ENCODE measurements around the gene WAPL.
"Not testable (repeated sequence)": the region's sequence is repeated elsewhere in the genome, so short reads cannot be mapped to it uniquely, and the experiment has no call there.

WAPL gene, protein sequence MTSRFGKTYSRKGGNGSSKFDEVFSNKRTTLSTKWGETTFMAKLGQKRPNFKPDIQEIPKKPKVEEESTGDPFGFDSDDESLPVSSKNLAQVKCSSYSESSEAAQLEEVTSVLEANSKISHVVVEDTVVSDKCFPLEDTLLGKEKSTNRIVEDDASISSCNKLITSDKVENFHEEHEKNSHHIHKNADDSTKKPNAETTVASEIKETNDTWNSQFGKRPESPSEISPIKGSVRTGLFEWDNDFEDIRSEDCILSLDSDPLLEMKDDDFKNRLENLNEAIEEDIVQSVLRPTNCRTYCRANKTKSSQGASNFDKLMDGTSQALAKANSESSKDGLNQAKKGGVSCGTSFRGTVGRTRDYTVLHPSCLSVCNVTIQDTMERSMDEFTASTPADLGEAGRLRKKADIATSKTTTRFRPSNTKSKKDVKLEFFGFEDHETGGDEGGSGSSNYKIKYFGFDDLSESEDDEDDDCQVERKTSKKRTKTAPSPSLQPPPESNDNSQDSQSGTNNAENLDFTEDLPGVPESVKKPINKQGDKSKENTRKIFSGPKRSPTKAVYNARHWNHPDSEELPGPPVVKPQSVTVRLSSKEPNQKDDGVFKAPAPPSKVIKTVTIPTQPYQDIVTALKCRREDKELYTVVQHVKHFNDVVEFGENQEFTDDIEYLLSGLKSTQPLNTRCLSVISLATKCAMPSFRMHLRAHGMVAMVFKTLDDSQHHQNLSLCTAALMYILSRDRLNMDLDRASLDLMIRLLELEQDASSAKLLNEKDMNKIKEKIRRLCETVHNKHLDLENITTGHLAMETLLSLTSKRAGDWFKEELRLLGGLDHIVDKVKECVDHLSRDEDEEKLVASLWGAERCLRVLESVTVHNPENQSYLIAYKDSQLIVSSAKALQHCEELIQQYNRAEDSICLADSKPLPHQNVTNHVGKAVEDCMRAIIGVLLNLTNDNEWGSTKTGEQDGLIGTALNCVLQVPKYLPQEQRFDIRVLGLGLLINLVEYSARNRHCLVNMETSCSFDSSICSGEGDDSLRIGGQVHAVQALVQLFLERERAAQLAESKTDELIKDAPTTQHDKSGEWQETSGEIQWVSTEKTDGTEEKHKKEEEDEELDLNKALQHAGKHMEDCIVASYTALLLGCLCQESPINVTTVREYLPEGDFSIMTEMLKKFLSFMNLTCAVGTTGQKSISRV (N-terminal part only)

DNA sequence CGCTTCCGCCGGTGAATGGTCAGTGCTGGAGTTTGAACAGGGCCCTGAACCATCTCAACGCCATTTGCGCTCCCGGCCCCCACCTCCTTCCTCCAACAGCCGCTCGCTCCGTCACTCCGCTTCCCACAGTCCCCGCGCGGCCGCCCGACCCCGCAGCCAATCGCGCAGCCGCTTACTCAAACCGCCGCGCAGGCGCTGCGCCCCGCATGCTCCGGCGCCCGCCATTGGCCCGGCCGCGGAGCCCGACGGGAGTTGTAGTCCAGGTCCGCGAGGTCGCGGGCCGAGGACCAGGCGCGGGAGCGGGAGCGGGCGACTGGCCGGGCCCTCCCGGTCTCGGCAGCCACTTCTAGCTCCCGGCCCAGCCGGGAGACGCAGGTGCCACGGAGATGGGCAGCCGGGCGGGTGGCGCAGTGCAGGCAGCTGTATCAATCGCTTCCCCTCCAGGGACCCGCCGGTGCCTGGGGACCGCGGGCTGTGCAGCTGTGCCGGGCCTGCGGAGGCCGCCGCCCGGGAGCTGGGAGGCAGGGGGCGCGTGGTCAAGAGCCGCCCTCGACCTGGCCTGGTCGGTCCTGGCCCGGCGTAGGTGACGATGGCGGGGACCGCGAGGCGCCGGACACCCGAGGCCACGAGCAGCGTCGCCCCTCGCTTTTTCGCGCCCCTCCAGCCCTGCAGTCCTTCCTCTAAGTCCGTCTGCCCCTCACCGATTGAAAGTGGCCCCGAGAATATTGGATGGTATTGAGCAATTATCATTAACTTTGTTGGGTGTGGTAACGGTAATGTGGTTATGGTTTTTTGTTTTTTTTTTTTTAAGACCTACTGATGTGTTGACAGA lies at the start of gene WAPL:
WAPL (minus strand) TSS at position 115 of the 832 bp plus-strand sequence. CDS start 3,723 bp downstream, outside the sequence.
- H3K9me3 ChIP-seq (ENCODE audit: insufficient read depth, low read depth, low read length), result no peaks in the 10 kb centered on the region
- H3F3A ChIP-seq (ENCODE audit: low read depth), result no peaks in the 10 kb centered on the region
- H3K9ac ChIP-seq (ENCODE audit: low read depth, low read length, poor library complexity, severe bottlenecking), result peak within 1 kb of the TSS; percentile 92
- TF ChIP-seq, protein P1, sequence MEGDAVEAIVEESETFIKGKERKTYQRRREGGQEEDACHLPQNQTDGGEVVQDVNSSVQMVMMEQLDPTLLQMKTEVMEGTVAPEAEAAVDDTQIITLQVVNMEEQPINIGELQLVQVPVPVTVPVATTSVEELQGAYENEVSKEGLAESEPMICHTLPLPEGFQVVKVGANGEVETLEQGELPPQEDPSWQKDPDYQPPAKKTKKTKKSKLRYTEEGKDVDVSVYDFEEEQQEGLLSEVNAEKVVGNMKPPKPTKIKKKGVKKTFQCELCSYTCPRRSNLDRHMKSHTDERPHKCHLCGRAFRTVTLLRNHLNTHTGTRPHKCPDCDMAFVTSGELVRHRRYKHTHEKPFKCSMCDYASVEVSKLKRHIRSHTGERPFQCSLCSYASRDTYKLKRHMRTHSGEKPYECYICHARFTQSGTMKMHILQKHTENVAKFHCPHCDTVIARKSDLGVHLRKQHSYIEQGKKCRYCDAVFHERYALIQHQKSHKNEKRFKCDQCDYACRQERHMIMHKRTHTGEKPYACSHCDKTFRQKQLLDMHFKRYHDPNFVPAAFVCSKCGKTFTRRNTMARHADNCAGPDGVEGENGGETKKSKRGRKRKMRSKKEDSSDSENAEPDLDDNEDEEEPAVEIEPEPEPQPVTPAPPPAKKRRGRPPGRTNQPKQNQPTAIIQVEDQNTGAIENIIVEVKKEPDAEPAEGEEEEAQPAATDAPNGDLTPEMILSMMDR (conservative IDR thresholded peaks at IDR 0.05; ENCODE audit: low read length), result no peak
- peak within 1 kb of the TSS; percentile 75 for H3K4me3 ChIP-seq (ENCODE audit: low read length, poor library complexity, severe bottlenecking)
- no peaks in the 10 kb centered on the region for H3K9me2 ChIP-seq (replicated peaks; ENCODE audit: low read depth, low read length)
- peaks cover 45% of the 10 kb centered on the region for H4K20me1 ChIP-seq (ENCODE audit: insufficient read depth, low read length, poor library complexity, severe bottlenecking)
- peaks cover 72% of the 10 kb centered on the region for H3K79me2 ChIP-seq (ENCODE audit: insufficient read depth, low read length)
- peaks cover 4% of the 10 kb centered on the region for H3K27me3 ChIP-seq (ENCODE audit: insufficient read depth, low read length, poor library complexity, severe bottlenecking)
- H2AFZ ChIP-seq (ENCODE audit: low read length), result peak within 1 kb of the TSS; percentile 83
- H3K36me3 ChIP-seq (ENCODE audit: insufficient read depth, low read length), result peaks cover 8% of the 10 kb centered on the region
- H3K4me2 ChIP-seq (ENCODE audit: low read depth, low read length, poor library complexity, severe bottlenecking), result peak within 1 kb of the TSS; percentile 86
- peaks cover 47% of the 10 kb centered on the region for H3K4me1 ChIP-seq (ENCODE audit: insufficient read depth, low read length, poor library complexity, severe bottlenecking)

DNA sequence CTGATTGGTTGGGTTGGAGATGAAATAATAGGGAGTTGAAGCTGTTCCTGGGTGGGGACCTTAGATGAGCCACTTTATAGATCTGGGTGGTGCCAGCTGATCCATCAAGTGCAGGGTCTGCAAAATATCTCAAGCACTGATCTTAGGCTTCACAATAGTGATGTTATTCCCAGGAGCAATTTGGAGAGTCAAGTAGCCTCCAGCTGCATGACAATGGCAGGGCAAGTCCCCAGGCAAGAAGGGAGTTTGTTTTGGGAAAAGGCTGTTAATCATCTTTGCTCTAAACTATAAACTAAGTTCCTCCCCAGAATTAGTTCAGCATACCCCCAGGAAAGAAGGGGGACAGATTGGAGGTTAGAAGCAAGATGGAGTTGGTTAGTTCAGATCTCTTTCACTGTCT lies 47.7 kb upstream of the WAPL start:
- H3K9me2 ChIP-seq (replicated peaks; ENCODE audit: low read depth, low read length), result no peaks in the 10 kb centered on the region
- H3K4me2 ChIP-seq (ENCODE audit: low read depth, low read length, poor library complexity, severe bottlenecking), result no peak overlapping the region
- no peak overlapping the region for H2AFZ ChIP-seq (ENCODE audit: low read length)
- no peaks in the 10 kb centered on the region for H3K27me3 ChIP-seq (ENCODE audit: insufficient read depth, low read length, poor library complexity, severe bottlenecking)
- no peaks in the 10 kb centered on the region for H3K79me2 ChIP-seq (ENCODE audit: insufficient read depth, low read length)
- H3K9ac ChIP-seq (ENCODE audit: low read depth, low read length, poor library complexity, severe bottlenecking), result no peak overlapping the region
- H3K9me3 ChIP-seq (ENCODE audit: insufficient read depth, low read depth, low read length), result no peaks in the 10 kb centered on the region
- no peaks in the 10 kb centered on the region for H4K20me1 ChIP-seq (ENCODE audit: insufficient read depth, low read length, poor library complexity, severe bottlenecking)
- H3K4me1 ChIP-seq (ENCODE audit: insufficient read depth, low read length, poor library complexity, severe bottlenecking), result no peaks in the 10 kb centered on the region
- TF ChIP-seq, protein P1 (conservative IDR thresholded peaks at IDR 0.05; ENCODE audit: low read length), result no peak
- no peak for TF ChIP-seq EZH2phosphoT487 (IDR thresholded peaks at IDR 0.05; ENCODE audit: borderline replicate concordance)
- no peaks in the 10 kb centered on the region for H3K36me3 ChIP-seq (ENCODE audit: insufficient read depth, low read length)
- H3F3A ChIP-seq (ENCODE audit: low read depth), result no peaks in the 10 kb centered on the region
- H3K4me3 ChIP-seq (ENCODE audit: low read length, poor library complexity, severe bottlenecking), result no peak overlapping the region

DNA sequence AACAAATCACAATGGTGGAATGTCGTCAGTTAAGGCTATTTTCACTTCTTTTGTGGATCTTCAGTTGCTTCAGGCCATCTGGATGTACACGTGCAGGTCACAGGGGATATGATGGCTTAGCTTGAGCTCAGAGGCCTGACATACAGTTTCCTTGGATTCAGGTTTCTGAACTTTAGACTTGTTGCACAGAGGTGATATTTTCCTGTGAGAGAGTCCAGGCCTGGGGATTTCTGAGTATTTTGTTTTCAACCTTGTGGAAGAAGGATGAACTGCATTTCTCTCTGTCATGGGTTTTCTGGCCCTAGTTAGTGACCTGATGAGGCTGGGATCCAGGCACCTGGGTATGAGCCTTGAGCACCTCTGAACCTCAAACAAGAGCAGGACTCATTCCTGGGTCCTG lies 44.9 kb upstream of the WAPL start:
- not testable (repeated sequence) for H3F3A ChIP-seq (ENCODE audit: low read depth); H3K36me3 ChIP-seq (ENCODE audit: insufficient read depth, low read length); H3K4me2 ChIP-seq (ENCODE audit: low read depth, low read length, poor library complexity, severe bottlenecking); H3K9ac ChIP-seq (ENCODE audit: low read depth, low read length, poor library complexity, severe bottlenecking); H3K4me1 ChIP-seq (ENCODE audit: insufficient read depth, low read length, poor library complexity, severe bottlenecking); H4K20me1 ChIP-seq (ENCODE audit: insufficient read depth, low read length, poor library complexity, severe bottlenecking); H2AFZ ChIP-seq (ENCODE audit: low read length); H3K4me3 ChIP-seq (ENCODE audit: low read length, poor library complexity, severe bottlenecking); H3K79me2 ChIP-seq (ENCODE audit: insufficient read depth, low read length); H3K9me2 ChIP-seq (replicated peaks; ENCODE audit: low read depth, low read length); H3K9me3 ChIP-seq (ENCODE audit: insufficient read depth, low read depth, low read length); H3K27me3 ChIP-seq (ENCODE audit: insufficient read depth, low read length, poor library complexity, severe bottlenecking)
- TF ChIP-seq, protein P1 (conservative IDR thresholded peaks at IDR 0.05; ENCODE audit: low read length), result peak; percentile 16; the same call in 1 of the 2 replicates

GRCh38 chr10:86563338-86563737 lies 41.7 kb upstream of the WAPL start:
- H4K20me1 ChIP-seq (ENCODE audit: insufficient read depth, low read length, poor library complexity, severe bottlenecking); H3K9me2 ChIP-seq (replicated peaks; ENCODE audit: low read depth, low read length); H3K9me3 ChIP-seq (ENCODE audit: insufficient read depth, low read depth, low read length); H3K9ac ChIP-seq (ENCODE audit: low read depth, low read length, poor library complexity, severe bottlenecking); H3K79me2 ChIP-seq (ENCODE audit: insufficient read depth, low read length); H3F3A ChIP-seq (ENCODE audit: low read depth); H3K27me3 ChIP-seq (ENCODE audit: insufficient read depth, low read length, poor library complexity, severe bottlenecking); H3K4me3 ChIP-seq (ENCODE audit: low read length, poor library complexity, severe bottlenecking); H3K4me2 ChIP-seq (ENCODE audit: low read depth, low read length, poor library complexity, severe bottlenecking); H3K4me1 ChIP-seq (ENCODE audit: insufficient read depth, low read length, poor library complexity, severe bottlenecking); H3K36me3 ChIP-seq (ENCODE audit: insufficient read depth, low read length); H2AFZ ChIP-seq (ENCODE audit: low read length): not testable (repeated sequence)
